Peyer's patch (tissue), 4 donors: ENCODE results near the gene ZFPM1.

ENCODE experiments used
- CTCF ChIP-seq, 6 experiments: fragments of 450-650 bp in 4 of 6; fragments of 200-600 bp in 2 of 6; sonication (generic) in 1 of 6; IDR thresholded peaks; one replicate each; pipeline ENCODE4 v1.5.1; 2017 to 2019; ENCODE audit warnings: antibody characterized with exemption in 6 of 6, mild to moderate bottlenecking in 3 of 6, moderate library complexity in 1 of 6
- POLR2A ChIP-seq, 2 donors: fragments of 450-650 bp; IDR thresholded peaks; one replicate each; pipeline ENCODE4 v1.5.1; 2017; ENCODE audit warnings: antibody characterized with exemption in 2 of 2, mild to moderate bottlenecking in 2 of 2, moderate library complexity in 2 of 2

GRCh38 chr16:88456356-88457292 lies 3.5 kb downstream of the ZFPM1 start:
- no peak for TF ChIP-seq POLR2A (IDR thresholded peaks at IDR 0.05)
- no peak for TF ChIP-seq CTCF (IDR thresholded peaks at IDR 0.05)
